NCI-H1417 treated with DMSO at 0.1 percent for 48 hours (cell line): ENCODE data around the gene B4GALT2.

ENCODE experiments used
- DNase-seq: peaks from one replicate; lab custom pipeline; 2025; lab: John Stamatoyannopoulos, UW

The B4GALT2 gene

DNA sequence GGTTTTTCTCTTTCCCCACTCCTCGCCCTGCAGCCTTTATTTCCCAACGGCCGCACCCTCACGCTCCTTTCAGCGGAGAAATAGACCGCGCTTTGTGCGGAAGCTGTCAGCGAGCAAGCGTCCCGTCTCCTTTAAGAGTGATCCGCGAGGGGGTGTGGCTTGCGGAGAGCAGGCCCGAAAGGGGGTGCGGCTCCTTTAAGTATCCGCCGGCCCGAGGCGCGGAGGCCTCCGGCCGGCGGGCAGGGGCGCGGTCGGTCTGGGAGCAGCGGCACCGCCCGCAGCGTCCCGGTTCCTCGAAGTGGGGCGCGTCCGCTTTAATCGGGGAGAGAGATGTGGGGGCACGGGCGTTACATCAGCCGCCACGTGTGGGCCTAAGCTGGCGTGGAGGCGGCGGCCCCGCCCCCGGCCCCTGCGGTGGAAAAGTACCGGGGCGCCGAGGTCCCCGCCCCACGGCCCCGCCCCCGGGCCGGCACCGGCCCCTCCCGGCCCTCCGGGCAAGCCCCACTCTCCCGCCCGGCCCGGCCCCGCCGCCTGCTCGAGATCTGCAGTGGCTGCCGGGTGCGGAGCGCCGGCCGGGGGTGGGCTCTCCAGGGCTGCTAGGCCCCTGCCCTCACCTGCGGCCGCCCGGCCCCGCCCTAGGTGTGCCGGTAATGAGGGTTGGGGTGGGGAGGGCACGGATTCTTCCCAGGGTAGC lies 51.0 kb downstream of the B4GALT2 start:
- DNase-seq: peak; percentile 47

DNA sequence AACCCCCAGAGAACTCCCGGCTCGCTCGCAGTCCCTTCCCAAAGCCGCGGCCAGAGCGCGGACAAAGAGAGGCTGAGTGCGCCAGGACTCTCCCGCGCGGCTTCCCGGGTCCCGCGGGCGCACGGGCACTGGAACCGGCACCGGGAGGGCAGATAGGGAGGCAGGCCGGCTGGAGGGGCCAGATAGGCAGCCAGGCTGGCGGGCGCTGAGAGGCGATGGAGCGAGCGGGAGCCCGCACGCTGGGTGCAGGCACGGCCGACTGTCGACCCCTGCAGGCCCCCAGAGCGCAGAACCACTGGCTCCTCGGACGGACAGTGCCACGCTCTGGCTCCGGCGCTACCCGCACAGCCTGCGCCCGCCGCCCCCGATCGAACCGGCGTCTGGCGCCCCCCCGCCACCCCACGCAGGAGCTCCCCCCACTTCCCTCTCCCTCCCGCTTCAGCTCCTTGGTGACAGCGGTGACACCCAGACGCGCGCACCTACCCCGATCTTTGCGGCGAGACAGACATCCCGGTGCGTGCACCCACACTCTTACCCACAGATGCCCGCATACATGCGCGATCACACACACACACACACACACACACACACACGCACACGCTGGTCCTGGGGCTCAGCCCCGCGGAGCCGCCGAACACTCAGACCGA lies 51.7 kb downstream of the B4GALT2 start:
- DNase-seq: no peak

DNA sequence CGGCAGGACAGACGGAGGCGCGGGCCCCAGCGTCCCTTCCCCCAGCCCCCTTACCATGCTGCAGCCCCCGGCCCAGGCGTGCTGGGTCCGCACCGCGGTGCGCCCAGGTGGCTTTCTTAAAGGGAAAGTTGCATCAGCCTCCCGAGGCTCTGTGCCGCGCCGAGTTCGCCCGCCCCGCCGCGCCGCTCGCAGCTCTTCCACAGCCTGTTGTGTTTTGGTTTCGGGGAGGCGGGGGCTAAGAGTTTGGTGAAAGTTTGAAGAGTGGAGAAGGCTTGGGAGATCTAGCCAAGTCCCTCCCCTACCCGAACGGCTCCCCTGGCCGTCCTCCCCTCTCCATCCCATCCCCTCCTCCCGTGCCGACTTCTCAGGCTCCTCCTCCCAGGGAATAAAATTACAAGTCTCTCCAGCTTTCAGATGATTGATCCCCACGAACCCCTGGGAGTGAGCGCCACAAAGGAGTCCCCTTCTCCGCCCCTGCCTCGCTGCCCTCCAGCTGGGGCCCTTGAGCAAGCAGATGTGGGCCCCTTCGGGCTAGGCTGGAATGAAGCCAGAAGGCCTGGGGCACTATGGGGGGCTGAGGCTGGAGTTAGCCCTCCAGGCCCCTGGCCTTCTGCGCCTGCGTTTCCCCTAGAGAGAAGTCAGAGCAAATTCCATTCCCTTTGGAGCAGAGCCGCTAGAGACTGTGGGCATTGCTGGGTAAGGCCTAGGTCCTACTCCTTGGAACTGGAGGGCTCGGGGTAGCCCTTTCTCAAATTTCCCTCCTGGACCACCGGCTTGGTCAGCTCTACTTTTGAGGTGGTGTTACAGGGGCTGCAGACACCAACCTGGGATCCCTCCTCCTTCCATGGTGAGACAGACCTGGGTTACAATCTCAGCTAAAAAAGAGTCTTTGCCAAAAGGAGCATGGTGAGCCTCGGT lies 52.5 kb downstream of the B4GALT2 start, which contains the start of gene SLC6A9:
Gene SLC6A9 (minus strand): TSS at position 211 of the 918 bp plus-strand sequence. CDS start 7,185 bp downstream, outside the sequence.
- no peak for DNase-seq

DNA sequence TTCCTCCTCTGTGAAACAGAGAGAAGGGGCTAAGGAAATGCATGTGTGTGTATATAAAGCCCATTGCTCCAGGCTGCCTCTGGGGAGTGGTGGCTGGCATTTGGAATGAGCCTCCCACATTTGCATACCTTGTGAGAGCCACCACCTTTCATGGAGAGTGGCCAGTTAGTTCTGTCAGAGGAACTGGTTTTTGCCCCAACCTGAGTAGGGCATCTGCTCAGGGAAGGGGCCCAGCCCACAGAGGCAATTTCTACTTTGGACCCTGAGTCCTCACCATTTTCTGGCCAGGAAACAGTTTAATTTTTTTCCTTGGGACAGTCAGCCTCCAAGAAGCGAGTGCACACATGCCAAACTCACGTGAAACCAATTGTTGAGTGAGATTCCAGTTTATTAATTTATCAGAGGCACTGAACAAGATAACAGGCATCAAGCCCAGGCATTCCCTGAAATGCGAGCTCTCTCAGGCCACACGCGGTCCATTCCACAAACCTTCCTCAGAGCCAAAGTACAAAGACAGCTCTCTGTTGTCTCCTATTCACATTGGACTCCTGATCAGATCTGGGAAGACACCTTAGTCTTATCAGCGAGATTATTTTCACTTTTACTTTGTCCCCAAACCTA lies 53.3 kb downstream of the B4GALT2 start:
- no peak for DNase-seq

DNA sequence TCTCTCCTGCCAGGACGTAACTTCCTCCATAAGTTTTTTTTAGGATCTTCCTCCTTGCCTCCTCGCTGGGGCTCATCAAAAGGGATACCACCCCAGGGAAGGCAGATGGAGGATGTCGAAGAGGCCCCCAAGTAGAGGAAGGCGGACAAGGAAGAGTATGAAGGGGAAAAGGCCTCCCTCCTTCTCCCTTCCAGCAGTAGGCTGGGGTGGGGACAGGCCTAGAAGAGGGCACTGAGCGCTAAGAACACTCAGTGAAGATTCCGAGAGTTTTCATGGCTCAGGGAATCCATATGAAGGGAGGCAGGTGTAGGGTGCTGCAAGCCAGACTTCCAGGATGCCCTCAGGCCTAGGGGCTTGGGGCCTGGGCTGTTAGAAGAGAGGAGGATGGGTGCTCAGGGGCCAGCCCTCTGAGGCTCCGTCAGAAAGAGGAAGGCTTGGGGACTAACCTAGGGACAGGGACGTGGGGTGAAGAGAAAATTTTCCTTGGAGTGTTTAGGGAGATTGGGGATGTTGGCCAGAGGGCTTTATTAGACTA lies 54.1 kb downstream of the B4GALT2 start:
- no peak for DNase-seq

DNA sequence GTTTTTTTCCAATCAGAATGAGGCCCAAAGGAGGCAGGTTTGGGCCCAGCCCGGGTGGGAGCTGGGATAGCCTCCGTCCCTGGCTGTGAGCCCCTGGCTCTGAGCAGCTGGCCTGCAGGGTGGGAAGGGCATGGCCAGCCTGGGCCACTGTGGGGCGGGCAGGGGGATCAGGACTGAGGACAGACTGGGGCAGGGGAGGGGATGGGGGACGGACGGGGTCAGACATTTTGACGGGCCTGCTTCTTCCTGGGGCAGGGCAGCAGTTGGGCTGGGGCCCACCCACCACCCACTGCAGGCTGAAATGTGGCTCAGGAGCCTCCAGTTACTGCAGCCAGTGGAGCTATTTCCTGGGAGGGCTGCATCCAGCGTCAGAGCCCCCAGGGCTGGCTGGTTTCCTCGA lies 54.7 kb downstream of the B4GALT2 start:
- DNase-seq: no peak

DNA sequence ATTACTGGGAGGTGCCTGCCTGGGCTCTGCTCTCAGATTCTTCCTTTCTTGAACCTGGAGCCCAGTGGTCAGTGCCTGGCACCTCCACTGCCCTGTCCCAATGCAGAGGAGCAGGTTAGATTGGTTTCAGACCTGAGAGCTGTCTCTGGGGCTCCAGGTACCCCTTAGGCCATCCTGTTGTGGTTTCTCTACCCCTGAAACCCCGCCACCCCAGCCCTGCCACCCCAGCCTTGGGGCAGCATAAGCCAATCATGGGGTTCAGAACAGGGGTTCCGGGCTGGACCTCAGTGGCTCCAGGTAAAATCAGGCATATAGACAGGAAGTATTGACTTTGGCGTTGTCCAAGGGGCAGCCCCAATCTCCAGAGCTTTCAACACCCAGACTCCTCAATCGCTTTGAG lies 55.4 kb downstream of the B4GALT2 start:
- no peak for DNase-seq

DNA sequence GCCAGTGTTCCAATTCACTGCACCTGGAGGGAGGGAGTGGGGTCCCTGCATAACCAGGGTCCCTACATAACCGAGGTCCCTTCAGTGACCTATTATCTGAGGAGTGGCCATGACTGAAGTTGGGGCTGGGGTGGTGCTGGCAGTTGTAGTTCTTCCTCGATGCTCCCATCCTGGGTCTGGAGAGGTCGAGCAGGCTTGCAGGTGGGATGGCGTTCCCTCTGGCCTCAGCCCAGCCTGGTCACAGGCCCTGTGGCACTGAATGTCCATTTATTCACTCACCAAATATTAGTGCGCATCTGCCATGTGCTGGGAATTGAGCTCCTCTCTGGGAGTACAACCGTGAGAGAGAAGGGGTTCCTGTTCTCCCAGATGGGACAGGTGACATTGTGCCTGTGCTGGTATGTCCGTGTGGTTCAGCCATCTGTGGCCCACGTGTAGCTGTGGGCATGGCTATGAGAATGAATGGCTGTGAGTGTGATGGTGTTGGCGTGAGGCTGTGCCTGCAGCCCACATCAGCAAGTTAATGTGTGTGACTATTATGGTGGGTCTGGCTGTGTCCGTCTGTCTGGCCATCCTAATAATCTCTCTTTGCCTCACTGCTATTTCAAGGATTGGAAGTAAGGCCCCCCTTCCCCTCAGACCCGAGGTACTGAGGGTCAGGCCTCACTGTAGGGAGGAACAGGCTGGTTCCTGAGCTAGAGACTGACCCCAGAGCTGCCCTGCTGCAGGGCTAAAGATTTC lies 56.1 kb downstream of the B4GALT2 start:
- no peak for DNase-seq

DNA sequence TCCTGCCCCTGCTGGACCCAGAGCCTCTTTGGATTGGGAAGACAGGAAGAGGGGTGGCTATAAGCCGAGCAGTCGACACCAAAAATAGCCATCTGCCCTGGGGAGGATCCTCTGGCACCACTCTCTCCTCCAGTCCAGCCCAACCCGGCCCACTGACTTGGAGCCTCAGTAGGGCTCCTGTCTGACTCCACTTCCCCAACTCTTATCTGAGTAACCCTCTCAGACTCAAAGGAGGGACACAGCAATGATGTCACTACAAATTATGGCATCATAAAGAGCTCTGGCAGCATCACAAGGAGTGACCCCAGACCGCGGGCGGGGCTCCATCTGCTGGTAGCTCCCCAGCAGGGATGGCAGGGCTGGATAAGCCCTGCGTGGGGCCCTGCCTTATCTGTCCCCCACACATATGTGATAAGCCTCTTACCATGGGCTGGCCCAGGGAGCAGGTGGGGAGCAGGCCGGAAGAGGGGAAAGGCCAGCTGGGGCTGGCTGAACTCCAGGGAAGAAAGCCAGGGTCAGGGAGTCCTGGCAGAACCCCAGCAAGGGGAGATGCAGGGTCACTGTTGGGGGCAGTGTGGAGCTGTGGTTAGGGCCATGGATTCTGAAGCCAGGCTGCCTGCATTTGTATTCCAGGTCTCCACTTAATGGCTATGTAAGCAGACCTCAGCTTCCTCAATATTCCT lies 56.9 kb downstream of the B4GALT2 start:
- DNase-seq: no peak

DNA sequence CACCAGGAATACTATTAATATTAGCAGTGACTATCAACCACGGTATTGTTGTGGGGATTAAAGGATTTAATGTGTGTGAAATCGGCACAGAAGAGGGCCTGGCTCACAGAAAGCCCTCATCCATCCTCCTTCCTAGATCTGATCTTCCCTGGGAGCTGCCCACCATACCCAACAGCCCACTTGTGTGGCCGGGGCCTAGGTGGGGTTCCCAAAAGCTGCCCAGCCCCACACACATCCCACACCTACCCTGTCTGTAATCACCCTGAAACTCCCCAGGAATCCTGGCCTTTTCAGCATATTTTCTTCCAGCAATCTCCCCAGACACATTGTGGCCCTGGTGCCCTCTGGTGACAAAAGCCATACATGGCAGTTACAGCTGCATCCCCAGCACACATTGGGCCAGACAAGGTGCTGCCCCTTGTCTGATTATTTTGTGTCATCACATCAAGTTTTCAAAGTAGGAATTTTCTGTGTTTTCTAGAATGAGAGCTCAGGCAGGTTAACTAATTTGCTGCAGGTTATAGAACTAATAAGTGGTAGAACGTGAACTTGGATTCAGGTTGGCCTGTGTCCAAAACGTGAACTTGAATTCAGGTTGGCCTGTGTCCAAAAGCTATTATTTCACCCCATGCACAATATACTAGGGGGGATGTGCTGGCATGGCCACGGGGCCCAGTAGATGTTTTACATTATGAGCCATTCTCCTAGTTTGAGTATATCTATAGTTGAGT lies 57.6 kb downstream of the B4GALT2 start:
- DNase-seq: no peak

DNA sequence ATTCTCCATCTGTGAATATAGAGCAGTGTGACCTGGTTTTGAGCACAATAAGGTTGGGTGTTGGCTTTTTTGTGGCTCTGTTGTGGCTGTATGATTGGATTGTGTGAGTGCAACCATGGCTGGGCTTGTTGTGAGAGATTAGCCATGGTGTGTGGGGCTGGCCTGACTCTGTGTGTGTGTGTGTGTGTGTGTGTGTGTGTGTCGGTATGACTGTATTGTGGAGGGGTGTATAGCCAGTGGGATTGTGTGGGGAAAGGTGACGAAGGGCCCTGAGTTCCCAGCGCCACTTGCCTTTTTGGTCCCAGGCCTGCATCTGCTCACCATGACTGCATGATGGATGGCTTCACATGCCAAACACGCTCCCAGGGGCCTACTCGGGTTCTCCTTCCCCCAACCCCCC lies 58.1 kb downstream of the B4GALT2 start:
- DNase-seq: no peak

DNA sequence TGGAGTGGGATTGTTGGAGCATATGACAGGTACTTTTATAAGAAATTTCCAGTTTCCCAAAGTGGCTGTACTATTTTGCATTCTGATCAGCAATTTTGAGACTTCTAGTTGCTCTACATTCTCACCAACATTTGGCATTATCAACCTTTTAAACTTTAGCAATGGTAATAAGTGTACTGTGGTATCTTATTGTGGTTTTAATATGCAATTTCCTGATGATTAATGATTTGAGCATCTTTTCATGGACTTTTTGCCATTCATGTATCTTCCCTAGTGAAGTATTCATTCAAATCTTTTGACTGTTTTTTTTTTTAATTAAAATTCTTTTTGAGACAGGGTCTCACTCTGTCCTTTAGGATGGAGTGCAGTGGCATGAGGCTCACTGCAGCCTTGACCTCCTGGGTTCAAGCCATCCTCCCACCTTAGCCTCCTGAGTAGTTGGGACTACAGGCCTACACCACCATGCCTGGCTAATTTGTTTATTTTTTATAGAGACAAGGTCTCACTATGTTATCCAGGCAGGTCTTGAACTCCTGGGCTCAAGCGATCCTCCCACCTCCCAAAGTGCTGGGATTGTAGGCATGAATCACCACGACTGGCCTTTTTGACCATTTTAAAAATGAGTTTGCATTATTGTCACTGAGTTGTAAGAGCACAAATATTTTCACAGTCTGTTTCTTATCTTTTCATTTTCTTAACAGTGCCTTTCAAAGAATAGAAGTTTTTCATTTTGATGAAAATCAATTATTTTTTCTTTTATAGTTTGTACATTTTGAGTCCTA lies 60.1 kb downstream of the B4GALT2 start:
- DNase-seq: no peak

DNA sequence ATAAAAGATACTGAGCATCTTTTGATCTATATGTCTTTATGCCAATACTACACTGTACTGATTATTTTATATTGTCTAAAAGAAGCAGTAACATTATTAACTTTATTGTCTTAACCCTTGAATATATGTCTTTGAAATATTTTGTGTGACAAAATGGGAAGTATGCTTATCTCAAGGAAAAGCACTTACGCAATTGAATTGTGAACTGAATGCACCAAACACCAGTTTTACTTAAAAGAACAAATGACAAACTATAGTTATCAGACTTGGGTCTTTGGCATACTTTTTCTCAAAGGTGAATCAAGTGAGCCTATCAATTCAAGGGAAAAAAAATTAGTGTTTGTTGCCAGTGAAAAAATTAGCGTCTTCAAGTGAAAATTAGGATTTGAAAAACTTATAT lies 61.4 kb downstream of the B4GALT2 start:
- DNase-seq: no peak
